CD4-positive, alpha-beta T cell treated with Interleukin-17A for 1 hour (primary cell): Measurements from ENCODE around the gene TSSK6.
"Not testable (repeated sequence)": the region's sequence is repeated elsewhere in the genome, so short reads cannot be mapped to it uniquely, and the experiment has no call there.

Experiments used
- DNase-seq: peaks from one replicate; pipeline ENCODE4 v3.0.0-alpha.2; 2020

TSSK6 gene

GRCh38 chr19:19486343-19487076 lies 28.8 kb downstream of the TSSK6 start:
- DNase-seq, result no peak

- no peak for DNase-seq
Observed at GRCh38 chr19:19485998-19486290, 29.4 kb downstream of the TSSK6 start.

GRCh38 chr19:19485161-19485997 lies 30.0 kb downstream of the TSSK6 start:
- DNase-seq, result no peak

- no peak for DNase-seq
Observed at GRCh38 chr19:19482809-19483596, 32.3 kb downstream of the TSSK6 start.

GRCh38 chr19:19480688-19481087 lies 34.7 kb downstream of the TSSK6 start:
- DNase-seq, result no peak

GRCh38 chr19:19477705-19478383 lies 37.5 kb downstream of the TSSK6 start:
- DNase-seq, result no peak

- DNase-seq, result peak; percentile 30
Observed at GRCh38 chr19:19475849-19476828, 39.2 kb downstream of the TSSK6 start.

- DNase-seq, result no peak
Observed at GRCh38 chr19:19475015-19475765, 40.2 kb downstream of the TSSK6 start.

- not testable (repeated sequence) for DNase-seq
Observed at GRCh38 chr19:19472106-19472505, 43.2 kb downstream of the TSSK6 start.

- no peak for DNase-seq
Observed at GRCh38 chr19:19471682-19472081, 43.7 kb downstream of the TSSK6 start.

GRCh38 chr19:19470579-19470978 lies 44.8 kb downstream of the TSSK6 start:
- DNase-seq, result no peak

GRCh38 chr19:19468424-19469050 lies 46.8 kb downstream of the TSSK6 start:
- DNase-seq, result no peak

GRCh38 chr19:19466201-19466600 lies 49.1 kb downstream of the TSSK6 start:
- no peak for DNase-seq

- no peak for DNase-seq
Observed at GRCh38 chr19:19465436-19466070, 49.8 kb downstream of the TSSK6 start.

GRCh38 chr19:19464339-19465098 lies 50.8 kb downstream of the TSSK6 start:
- DNase-seq, result no peak
